Measurements from ENCODE around the gene DDX1.
"Not testable (repeated sequence)": the region's sequence is repeated elsewhere in the genome, so short reads cannot be mapped to it uniquely, and the experiment has no call there.

DDX1 gene

GRCh38 chr2:15620857-15621471 lies 29.3 kb downstream of the DDX1 start:
- no peak for TF ChIP-seq CTCF (IDR thresholded peaks at IDR 0.05; ENCODE audit: low read depth, low read length)
- no peak overlapping the region for H3K27ac ChIP-seq
- H3K9me3 ChIP-seq (ENCODE audit: severe bottlenecking) = no peaks in the 10 kb centered on the region
- no peak overlapping the region for H3K4me3 ChIP-seq (ENCODE audit: low read depth, low read length)
- H3K27me3 ChIP-seq (ENCODE audit: insufficient read depth, low read depth, severe bottlenecking) = no peaks in the 10 kb centered on the region
- DNase-seq = no peak
- peaks cover 95% of the 10 kb centered on the region for H3K36me3 ChIP-seq

GRCh38 chr2:15621472-15621870 lies 29.8 kb downstream of the DDX1 start:
- not testable (repeated sequence) for H3K4me3 ChIP-seq (ENCODE audit: low read depth, low read length); DNase-seq; H3K27ac ChIP-seq; H3K27me3 ChIP-seq (ENCODE audit: insufficient read depth, low read depth, severe bottlenecking); H3K9me3 ChIP-seq (ENCODE audit: severe bottlenecking)
- H3K36me3 ChIP-seq = peaks cover 95% of the 10 kb centered on the region

- Histone ChIP-seq H3K4me3 (ENCODE audit: low read depth, low read length) (no peak overlapping the region), H3K27ac (no peak overlapping the region), H3K9me3 (ENCODE audit: severe bottlenecking) (no peaks in the 10 kb centered on the region), H3K27me3 (ENCODE audit: insufficient read depth, low read depth, severe bottlenecking) (no peaks in the 10 kb centered on the region), H3K36me3 (peaks cover 95% of the 10 kb centered on the region)
- TF ChIP-seq CTCF (IDR thresholded peaks at IDR 0.05; ENCODE audit: low read depth, low read length) = no peak
- DNase-seq = no peak
Observed at GRCh38 chr2:15622214-15622613, 30.5 kb downstream of the DDX1 start.

GRCh38 chr2:15622614-15623480 lies 31.2 kb downstream of the DDX1 start:
- Histone ChIP-seq H3K27ac (no peak overlapping the region), H3K9me3 (ENCODE audit: severe bottlenecking) (no peaks in the 10 kb centered on the region), H3K36me3 (peaks cover 99% of the 10 kb centered on the region), H3K27me3 (ENCODE audit: insufficient read depth, low read depth, severe bottlenecking) (no peaks in the 10 kb centered on the region), H3K4me3 (ENCODE audit: low read depth, low read length) (no peak overlapping the region)
- DNase-seq = no peak
- no peak for TF ChIP-seq CTCF (IDR thresholded peaks at IDR 0.05; ENCODE audit: low read depth, low read length)

DNA sequence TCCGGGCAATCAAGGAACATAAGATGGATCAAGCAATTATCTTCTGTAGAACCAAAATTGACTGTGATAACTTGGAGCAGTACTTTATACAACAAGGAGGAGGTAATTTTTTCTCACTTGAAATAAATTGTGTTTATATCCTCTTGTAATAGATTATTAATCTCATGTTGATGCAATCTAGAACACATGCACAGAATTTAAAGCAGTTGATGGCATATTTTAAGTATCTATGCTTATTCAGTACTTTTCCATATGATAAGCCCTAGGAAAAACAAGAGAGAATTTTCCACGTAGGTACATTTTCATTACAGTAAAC lies 31.8 kb downstream of the DDX1 start:
- no peaks in the 10 kb centered on the region for H3K9me3 ChIP-seq (ENCODE audit: severe bottlenecking)
- no peak for TF ChIP-seq CTCF (IDR thresholded peaks at IDR 0.05; ENCODE audit: low read depth, low read length)
- no peak overlapping the region for H3K4me3 ChIP-seq (ENCODE audit: low read depth, low read length)
- DNase-seq = no peak
- no peak overlapping the region for H3K27ac ChIP-seq
- H3K27me3 ChIP-seq (ENCODE audit: insufficient read depth, low read depth, severe bottlenecking) = no peaks in the 10 kb centered on the region
- H3K36me3 ChIP-seq = peaks cover 100% of the 10 kb centered on the region

- DNase-seq = no peak
- Histone ChIP-seq H3K4me3 (ENCODE audit: low read depth, low read length) (no peak overlapping the region), H3K27ac (no peak overlapping the region), H3K27me3 (ENCODE audit: insufficient read depth, low read depth, severe bottlenecking) (no peaks in the 10 kb centered on the region), H3K9me3 (ENCODE audit: severe bottlenecking) (no peaks in the 10 kb centered on the region), H3K36me3 (peaks cover 100% of the 10 kb centered on the region)
- no peak for TF ChIP-seq CTCF (IDR thresholded peaks at IDR 0.05; ENCODE audit: low read depth, low read length)
Observed at GRCh38 chr2:15623898-15624541, 32.4 kb downstream of the DDX1 start.
